Renal cortex interstitium (tissue), 11 donors: ENCODE data around the gene CXorf38. TPM values are rescaled to one million over a fixed set of nuclear protein-coding genes. Genes with fewer than 3 reads are reported as not detected.

Experiments used
- DNase-seq, 11 donors: peaks; one replicate each; pipeline ENCODE4 v3.0.0-alpha.2; 2013; ENCODE audit warnings: low read depth in 9 of 11, low spot score in 4 of 11; ENCODE audit errors: extremely low read depth in 1 of 11
- polyA plus RNA-seq, 3 donors: library from polyadenylated mRNA; unstranded; fragments of 120-200 nt; gene quantifications; one replicate each; pipeline ENCODE4 v1.2.1, GENCODE V29; 2013; ENCODE audit not compliant: insufficient read length in 3 of 3

Gene CXorf38
- polyA plus RNA-seq, 3 donors: 10.0 to 12.5 (median 12.3) TPM

GRCh38 chrX:40581336-40581920 is 65.9 kb downstream of the CXorf38 start:
- DNase-seq: no peak

- DNase-seq: peak; percentile 80 to 92 (median 85)
These were observed 66.6 kb downstream of the CXorf38 start, which contains the start of gene ATP6AP2 for GRCh38 chrX:40580537-40581335. TSS of gene ATP6AP2 (plus strand) at chrX:40580970. CDS start at chrX:40581066, 96 bp downstream.

DNA sequence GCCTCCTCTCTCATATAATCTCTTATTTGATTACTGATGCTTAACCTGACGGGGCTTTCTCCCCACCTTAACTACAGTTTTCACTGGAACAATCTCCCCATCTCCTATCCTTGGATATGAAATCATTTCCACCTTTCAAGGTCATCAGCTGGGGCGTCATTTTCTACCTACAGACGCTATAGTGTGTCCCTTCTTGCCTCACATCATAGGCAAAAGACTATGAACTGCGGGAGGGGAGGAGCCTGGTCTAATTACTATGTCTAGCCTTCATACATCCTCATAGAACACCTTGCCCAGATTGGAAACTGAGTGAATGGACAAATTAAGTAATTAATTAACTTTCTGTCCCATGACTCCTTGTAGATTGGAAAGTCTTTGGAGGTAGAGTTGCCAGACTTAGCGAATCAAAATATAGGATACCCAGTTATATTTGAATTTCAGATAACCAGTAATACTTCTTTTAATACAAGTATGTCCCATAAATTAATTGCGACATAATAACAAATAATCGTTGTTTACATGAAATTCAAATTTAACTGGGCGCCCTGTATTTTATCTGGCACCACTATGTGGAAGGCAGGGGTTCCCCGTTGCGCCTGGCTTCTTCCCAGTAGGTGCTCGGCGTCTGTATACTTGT is 67.3 kb downstream of the CXorf38 start:
- no peak for DNase-seq

DNA sequence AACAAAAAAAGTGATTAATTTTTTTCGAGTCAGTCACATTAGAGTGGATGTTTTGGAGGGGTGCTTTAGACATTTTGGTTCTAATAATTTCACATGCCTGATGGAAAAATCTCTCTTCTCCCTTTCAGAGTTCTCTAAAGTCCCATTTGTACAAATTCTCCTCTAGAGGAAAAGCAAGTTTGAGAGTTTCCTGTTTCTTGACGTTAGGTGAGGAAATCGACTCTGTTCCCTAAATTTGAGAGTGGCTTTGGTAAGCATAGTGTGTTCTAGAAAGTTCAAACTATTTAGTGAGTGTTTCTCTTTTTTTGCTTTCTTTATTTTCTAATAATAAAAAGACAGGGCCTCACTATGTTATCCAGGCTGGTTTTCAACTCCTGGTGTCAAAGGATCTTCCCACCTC is 68.2 kb downstream of the CXorf38 start:
- DNase-seq: no peak

DNA sequence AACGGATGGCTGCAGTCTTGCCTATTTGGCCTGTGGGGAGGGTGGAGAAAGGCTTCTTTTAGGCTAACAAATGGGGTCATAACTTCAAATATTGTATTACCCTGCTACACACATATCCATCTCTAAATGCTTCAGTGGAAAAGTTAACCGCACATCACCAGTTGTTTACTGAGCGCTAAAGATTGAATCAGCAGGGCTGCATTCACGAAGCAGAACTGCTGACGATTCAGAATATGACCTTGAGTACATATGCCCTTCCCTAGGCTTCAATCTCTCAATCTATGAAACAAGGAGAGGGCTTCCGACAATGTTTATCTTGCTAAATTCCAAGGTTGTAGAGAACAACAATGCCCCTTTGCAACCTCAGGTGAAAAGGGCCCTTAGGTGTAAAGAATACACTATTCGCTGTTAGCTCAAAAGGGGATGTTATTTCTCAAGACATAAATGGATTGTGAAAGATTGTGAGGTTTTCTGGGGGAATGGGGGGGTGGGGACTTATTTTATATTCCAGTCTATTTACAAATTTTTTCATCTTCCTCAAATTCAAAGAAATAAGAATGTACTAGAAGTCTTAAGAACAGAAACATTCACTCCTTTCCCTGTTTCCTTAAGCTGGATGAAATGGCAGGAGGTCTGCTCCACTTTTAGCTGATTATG is 69.2 kb downstream of the CXorf38 start:
- no peak for DNase-seq

Other genes with a start within 250 kb of the CXorf38 start
- gene ATP6AP2, start 66.6 kb downstream of the CXorf38 start, polyA plus RNA-seq: 100 to 1,000 TPM; 173 to 196 (median 185) TPM
- not detected for gene MPC1L, start 24.1 kb downstream of the CXorf38 start, polyA plus RNA-seq
- 10 to 100 TPM; 41.3 to 56.4 (median 48.8) TPM for gene MED14, start 88.0 kb upstream of the CXorf38 start, polyA plus RNA-seq